ENCODE results near the gene YIPF6.
"Not testable (repeated sequence)": the region's sequence is repeated elsewhere in the genome, so short reads cannot be mapped to it uniquely, and the experiment has no call there.

YIPF6 gene

DNA sequence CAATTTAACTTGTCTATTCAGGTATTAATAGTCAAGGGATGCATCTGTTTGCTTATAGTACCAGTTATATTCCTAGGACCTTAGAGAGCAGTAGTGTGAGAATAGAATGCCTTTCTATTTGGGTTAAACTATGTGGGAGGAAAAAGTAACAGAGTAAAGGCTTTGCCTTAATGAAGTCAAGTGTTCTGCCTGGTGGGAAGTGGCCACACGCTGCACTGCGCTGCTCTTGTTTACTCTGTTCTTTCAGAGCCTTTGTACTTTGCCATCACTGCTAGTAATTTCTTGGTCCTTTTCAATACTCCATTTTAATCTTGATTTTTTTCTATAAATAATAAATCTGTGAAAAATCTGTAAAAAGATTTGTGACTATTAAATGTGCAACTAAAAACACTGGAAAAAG, 38.0 kb downstream of the YIPF6 start:
- Mint-ChIP-seq H3K4me1 (ENCODE audit: low read depth) (no peaks in the 10 kb centered on the region), H3K9me3 (peaks cover 4% of the 10 kb centered on the region), H3K27me3 (ENCODE audit: low read depth) (no peaks in the 10 kb centered on the region), H3K4me3 (no peak overlapping the region), H3K36me3 (ENCODE audit: low read depth) (peaks cover 21% of the 10 kb centered on the region), H3K27ac (no peak overlapping the region)

DNA sequence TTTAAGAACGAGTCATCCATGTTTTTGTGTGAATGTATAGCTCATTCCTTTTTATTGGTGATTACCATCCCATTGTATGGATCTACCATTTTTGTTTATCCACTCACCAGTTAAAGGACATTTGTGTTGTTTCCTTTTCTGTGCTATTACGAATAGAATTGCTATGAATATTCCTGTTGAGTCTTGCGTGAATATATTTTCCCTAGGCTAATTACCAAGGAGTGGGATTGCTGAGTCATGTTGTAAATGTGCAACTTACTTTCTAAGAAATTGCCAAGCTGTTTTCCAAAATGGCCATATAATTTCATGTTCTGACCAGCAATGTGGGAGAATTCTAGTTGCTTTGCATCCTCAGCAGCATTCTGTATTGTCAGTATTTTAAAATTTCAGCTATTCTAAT, 51.3 kb downstream of the YIPF6 start:
- Mint-ChIP-seq H3K4me1 (ENCODE audit: low read depth) (no peaks in the 10 kb centered on the region), H3K4me3 (no peak overlapping the region), H3K9me3 (no peaks in the 10 kb centered on the region), H3K27ac (no peak overlapping the region), H3K27me3 (ENCODE audit: low read depth) (no peaks in the 10 kb centered on the region), H3K36me3 (ENCODE audit: low read depth) (no peaks in the 10 kb centered on the region)

DNA sequence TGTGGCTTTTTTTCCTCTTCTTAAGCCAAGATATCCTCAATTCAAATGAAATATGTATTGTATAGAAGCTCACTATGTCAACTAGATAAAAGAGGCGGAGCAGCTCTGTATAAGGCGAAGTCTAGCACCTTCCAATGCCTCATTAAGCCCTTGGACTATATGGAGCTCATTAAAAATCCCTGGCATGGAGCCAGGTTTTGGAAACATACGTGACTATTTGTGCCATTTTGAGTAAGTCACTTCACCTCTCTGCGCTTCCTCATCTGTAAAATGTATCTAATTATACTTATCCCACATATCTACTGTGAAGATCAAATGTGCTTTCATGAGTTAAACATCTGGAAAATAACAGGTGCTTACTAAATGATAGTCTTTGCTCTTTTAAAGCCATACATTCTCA, 57.2 kb downstream of the YIPF6 start:
- H3K36me3 Mint-ChIP-seq (ENCODE audit: low read depth): no peaks in the 10 kb centered on the region
- H3K4me1 Mint-ChIP-seq (ENCODE audit: low read depth): no peaks in the 10 kb centered on the region
- H3K9me3 Mint-ChIP-seq: no peaks in the 10 kb centered on the region
- H3K4me3 Mint-ChIP-seq: no peak overlapping the region
- H3K27me3 Mint-ChIP-seq (ENCODE audit: low read depth): no peaks in the 10 kb centered on the region
- H3K27ac Mint-ChIP-seq: no peak overlapping the region

DNA sequence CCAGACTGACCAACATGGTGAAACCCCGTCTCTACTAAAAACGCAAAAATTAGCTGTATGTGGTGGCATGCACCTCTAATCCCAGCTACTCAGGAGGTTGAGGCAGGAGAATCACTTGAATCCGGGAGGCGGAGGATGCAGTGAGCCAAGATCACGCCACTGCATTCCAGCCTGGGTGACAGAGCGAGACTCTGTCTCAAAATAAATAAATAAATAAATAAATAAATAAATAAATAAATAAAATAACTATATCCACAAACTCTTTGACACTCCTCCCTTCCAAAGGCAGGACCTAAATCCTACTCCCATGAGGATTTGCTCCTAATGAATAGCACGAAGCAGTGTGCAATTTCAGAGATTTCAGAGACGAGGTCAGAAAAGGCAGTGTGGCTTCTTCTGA, 58.3 kb downstream of the YIPF6 start:
- not testable (repeated sequence) for H3K4me3 Mint-ChIP-seq; H3K36me3 Mint-ChIP-seq (ENCODE audit: low read depth); H3K27me3 Mint-ChIP-seq (ENCODE audit: low read depth); H3K4me1 Mint-ChIP-seq (ENCODE audit: low read depth); H3K27ac Mint-ChIP-seq; H3K9me3 Mint-ChIP-seq

DNA sequence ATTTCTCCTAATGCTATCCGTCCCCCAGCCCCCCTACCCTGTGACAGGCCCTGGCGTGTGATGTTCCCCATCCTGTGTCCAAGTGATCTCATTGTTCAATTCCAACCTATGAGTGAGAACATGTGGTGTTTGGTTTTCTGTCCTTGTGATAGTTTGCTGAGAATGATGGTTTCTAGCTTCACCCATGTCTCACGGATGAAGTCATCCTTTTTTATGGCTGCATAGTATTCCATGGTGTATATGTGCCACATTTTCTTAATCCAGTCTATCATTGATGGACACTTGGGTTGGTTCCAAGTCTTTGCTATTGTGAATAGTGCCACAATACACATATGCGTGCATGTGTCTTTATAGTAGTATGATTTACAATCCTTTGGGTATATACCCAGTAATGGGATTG, 61.1 kb downstream of the YIPF6 start:
- H3K4me1 Mint-ChIP-seq (ENCODE audit: low read depth); H3K36me3 Mint-ChIP-seq (ENCODE audit: low read depth); H3K27me3 Mint-ChIP-seq (ENCODE audit: low read depth); H3K4me3 Mint-ChIP-seq; H3K27ac Mint-ChIP-seq: not testable (repeated sequence)
- peaks cover 10% of the 10 kb centered on the region for H3K9me3 Mint-ChIP-seq

DNA sequence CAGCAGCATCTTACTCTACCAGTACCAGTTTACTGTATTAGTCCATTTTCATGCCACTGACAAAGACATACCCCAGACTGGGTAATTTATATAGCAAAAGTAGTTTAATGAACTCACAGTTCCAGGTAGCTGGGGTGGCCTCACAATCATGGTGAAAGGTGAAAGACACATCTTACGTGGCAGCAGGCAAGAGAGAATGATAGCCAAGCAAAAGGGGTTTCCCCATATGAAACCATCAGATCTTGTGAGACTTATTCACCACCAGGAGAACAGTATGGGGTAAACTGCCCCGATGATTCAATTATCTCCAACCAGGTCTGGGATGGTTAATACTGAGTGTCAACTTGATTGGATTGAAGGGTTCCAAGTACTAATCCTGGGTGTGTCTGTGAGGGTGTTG, 69.3 kb downstream of the YIPF6 start:
- peaks cover 3% of the 10 kb centered on the region for H3K4me1 Mint-ChIP-seq (ENCODE audit: low read depth)
- H3K27ac Mint-ChIP-seq: no peak overlapping the region
- peaks cover 5% of the 10 kb centered on the region for H3K9me3 Mint-ChIP-seq
- H3K36me3 Mint-ChIP-seq (ENCODE audit: low read depth): no peaks in the 10 kb centered on the region
- H3K4me3 Mint-ChIP-seq: no peak overlapping the region
- H3K27me3 Mint-ChIP-seq (ENCODE audit: low read depth): no peaks in the 10 kb centered on the region

DNA sequence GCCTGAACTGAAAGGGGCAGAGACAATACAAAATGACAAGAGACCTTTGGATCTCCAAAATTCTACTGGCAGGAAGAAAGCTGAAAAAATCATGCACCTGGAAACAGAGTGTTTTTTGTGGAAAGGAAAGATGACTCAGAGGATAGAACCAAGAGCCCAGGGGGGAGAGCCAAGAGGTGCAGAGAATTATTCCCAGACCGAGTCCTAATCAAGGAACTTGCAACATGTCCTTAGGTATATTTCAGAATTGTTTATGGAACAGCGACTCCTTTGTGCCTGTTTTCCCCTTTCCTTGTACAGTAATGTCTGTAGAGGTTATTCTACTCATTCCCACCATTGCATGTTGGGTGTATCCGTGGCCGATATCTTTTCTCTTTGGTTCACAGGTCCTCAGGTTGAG, 71.7 kb downstream of the YIPF6 start:
- Mint-ChIP-seq H3K36me3 (ENCODE audit: low read depth) (no peaks in the 10 kb centered on the region), H3K4me1 (ENCODE audit: low read depth) (peaks cover 3% of the 10 kb centered on the region)

DNA sequence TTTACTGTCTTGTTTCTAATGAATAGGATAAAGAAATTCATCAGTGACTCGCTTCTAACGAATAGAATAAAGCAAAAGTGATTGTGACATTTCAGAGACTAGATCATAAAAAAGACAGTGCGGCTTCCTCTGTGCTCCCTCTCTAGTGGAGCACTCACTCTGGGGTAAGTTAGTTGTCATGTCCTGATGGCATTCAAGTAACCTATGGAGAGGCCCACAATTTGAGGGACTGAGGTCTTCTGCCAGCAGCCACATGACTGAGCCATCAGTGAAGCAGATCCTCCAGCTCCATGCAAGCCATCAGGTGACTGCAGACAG, 72.4 kb downstream of the YIPF6 start:
- no peaks in the 10 kb centered on the region for H3K9me3 Mint-ChIP-seq
- H3K36me3 Mint-ChIP-seq (ENCODE audit: low read depth): no peaks in the 10 kb centered on the region
- H3K27me3 Mint-ChIP-seq (ENCODE audit: low read depth): no peaks in the 10 kb centered on the region
- H3K4me1 Mint-ChIP-seq (ENCODE audit: low read depth): peaks cover 3% of the 10 kb centered on the region
- no peak overlapping the region for H3K27ac Mint-ChIP-seq
- H3K4me3 Mint-ChIP-seq: no peak overlapping the region

More for the DNA sequence above, 71.7 kb downstream of the YIPF6 start:
- Mint-ChIP-seq H3K9me3 (no peaks in the 10 kb centered on the region), H3K27ac (no peak overlapping the region), H3K4me3 (no peak overlapping the region), H3K27me3 (ENCODE audit: low read depth) (no peaks in the 10 kb centered on the region)

DNA sequence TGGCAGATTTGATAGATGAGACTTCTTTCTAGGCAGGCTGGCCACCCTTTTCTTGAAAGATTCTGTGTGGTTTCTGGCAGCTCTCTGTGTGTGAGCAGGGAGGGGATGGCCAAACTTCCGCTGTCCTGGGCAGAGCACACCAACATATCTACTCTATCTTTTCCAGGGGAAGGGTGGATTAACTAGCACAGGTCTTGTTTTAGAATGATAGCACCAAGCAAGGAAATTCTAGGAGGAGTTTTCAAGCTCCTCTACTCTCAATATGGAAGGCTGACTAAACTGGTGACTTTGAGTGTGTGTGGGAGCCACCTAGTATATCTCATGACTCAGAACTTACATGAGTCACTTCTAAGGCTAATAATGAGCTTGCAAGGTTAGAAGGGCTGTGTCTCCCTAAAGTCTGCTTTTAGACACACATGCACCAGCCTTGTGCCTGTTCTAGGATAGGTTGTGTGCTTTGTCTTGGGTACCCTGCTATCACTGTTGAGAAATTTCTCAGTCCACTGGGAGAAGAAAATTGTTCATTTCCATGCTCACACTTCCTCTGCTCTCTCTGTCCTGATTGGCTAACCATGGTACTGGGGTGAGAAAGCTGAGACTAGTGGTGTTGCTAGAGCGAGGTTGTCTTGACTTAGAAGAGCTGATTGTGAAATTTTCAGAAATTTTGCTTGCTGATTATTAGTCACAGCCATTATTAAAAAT, 72.9 kb downstream of the YIPF6 start:
- Mint-ChIP-seq H3K27ac (no peak overlapping the region), H3K4me1 (ENCODE audit: low read depth) (peaks cover 3% of the 10 kb centered on the region), H3K9me3 (no peaks in the 10 kb centered on the region), H3K4me3 (no peak overlapping the region), H3K27me3 (ENCODE audit: low read depth) (no peaks in the 10 kb centered on the region), H3K36me3 (ENCODE audit: low read depth) (no peaks in the 10 kb centered on the region)

DNA sequence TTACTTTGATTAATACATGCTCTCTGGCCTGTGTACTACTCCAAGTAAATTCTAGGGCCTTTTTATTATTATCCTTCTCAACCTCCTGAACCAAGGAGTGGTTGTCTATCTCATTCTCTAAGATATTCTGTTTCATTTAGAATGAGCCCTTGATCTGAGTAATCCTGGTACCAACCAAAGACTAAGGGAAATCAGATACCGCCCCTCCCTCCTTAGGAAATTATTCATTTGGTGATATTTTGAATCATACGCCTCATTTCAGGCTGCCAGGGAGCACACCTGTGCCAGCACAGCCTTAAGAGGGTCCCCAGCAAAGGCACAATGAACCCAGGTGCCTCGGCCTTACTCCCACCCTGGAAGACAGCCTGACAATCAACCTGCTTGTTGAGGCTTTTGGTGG, 75.4 kb downstream of the YIPF6 start:
- Mint-ChIP-seq H3K36me3 (ENCODE audit: low read depth) (no peaks in the 10 kb centered on the region), H3K27ac (no peak overlapping the region), H3K4me3 (no peak overlapping the region), H3K9me3 (no peaks in the 10 kb centered on the region), H3K4me1 (ENCODE audit: low read depth) (peaks cover 3% of the 10 kb centered on the region), H3K27me3 (ENCODE audit: low read depth) (no peaks in the 10 kb centered on the region)

DNA sequence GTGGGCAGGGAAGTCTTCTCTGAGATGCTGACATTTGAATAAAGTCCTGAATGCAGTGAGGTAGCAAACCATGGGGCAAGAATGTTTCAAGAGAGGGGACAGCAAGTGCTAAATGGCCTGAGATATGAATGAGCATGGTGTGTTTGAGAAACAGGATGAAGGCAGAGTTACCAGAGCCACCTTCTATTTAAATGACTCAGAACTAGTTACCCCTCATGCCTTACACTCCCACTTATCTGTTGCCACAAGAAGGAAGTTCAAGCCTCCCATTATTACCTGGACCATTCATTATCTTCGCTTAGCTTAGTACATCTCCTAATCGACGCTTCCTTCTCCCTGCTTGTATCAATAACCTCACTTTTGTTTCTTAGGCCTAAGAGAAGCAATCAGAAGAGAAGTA, 81.0 kb downstream of the YIPF6 start:
- Mint-ChIP-seq H3K27me3 (ENCODE audit: low read depth) (no peaks in the 10 kb centered on the region), H3K4me3 (no peak overlapping the region), H3K36me3 (ENCODE audit: low read depth) (no peaks in the 10 kb centered on the region), H3K4me1 (ENCODE audit: low read depth) (no peaks in the 10 kb centered on the region), H3K9me3 (peaks cover under 1% of the 10 kb centered on the region), H3K27ac (no peak overlapping the region)

DNA sequence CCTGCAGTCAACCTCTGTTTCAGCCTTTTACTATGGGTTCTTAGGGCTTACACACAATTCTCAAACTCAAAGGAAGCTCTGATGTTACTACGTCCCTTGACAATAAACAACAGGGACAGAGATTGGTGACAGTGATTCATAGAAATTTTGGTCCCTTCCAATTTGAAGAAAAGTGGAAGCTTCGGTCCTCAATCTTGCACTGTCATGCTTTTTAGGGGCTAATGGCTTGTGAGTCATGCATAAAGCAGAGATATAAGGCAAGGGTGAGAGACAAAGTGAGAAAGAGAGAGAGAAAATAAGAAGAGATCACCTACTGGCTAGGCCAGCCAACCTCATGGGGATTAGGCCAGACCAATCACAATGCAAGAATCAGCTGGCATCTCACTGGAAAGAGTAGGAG, 85.4 kb downstream of the YIPF6 start:
- no peak overlapping the region for H3K4me3 Mint-ChIP-seq
- H3K27me3 Mint-ChIP-seq (ENCODE audit: low read depth): no peaks in the 10 kb centered on the region
- no peak overlapping the region for H3K27ac Mint-ChIP-seq
- H3K4me1 Mint-ChIP-seq (ENCODE audit: low read depth): no peaks in the 10 kb centered on the region
- peaks cover 7% of the 10 kb centered on the region for H3K9me3 Mint-ChIP-seq
- no peaks in the 10 kb centered on the region for H3K36me3 Mint-ChIP-seq (ENCODE audit: low read depth)
